Loucy (cell line): ENCODE data around the gene GGPS1.
A peak's percentile ranks its signal among the peaks of the same experiment; 100 is the strongest.

Experiments used
- H2AFZ ChIP-seq: fragments of 200-600 bp; sonication (generic); 2 replicates; pipeline ENCODE4 v1.6.0; 2016; ENCODE audit warnings: antibody characterized with exemption, mild to moderate bottlenecking, low read length, moderate library complexity
- H3F3A ChIP-seq: fragments of 200-600 bp; 2 replicates; pipeline ENCODE4 v1.6.0; 2016; ENCODE audit warnings: antibody characterized with exemption, low read depth, mild to moderate bottlenecking
- H3K27me3 ChIP-seq: fragments of 200-600 bp; sonication (generic); 2 replicates; pipeline ENCODE4 v1.6.1; 2014; ENCODE audit warnings: low read length, mild to moderate bottlenecking; ENCODE audit not compliant: insufficient read depth, poor library complexity, severe bottlenecking
- H3K36me3 ChIP-seq: fragments of 200-600 bp; sonication (generic); 2 replicates; pipeline ENCODE4 v1.6.1; 2016; ENCODE audit warnings: low read length; ENCODE audit not compliant: insufficient read depth
- H3K4me1 ChIP-seq: fragments of 200-600 bp; sonication (generic); 2 replicates; pipeline ENCODE4 v1.5.1; 2014; ENCODE audit warnings: low read length, mild to moderate bottlenecking; ENCODE audit not compliant: insufficient read depth, poor library complexity, severe bottlenecking
- H3K4me2 ChIP-seq: fragments of 200-600 bp; sonication (generic); 2 replicates; pipeline ENCODE4 v1.6.0; 2014; ENCODE audit warnings: antibody characterized with exemption, low read length, low read depth, mild to moderate bottlenecking; ENCODE audit not compliant: poor library complexity, severe bottlenecking
- H3K4me3 ChIP-seq: fragments of 200-600 bp; sonication (generic); 2 replicates; pipeline ENCODE4 v1.5.1; 2014; ENCODE audit warnings: low read length, mild to moderate bottlenecking, mixed read lengths; ENCODE audit not compliant: poor library complexity, severe bottlenecking
- H3K79me2 ChIP-seq: fragments of 200-600 bp; sonication (generic); 2 replicates; pipeline ENCODE4 v1.6.1; 2014; ENCODE audit warnings: low read length; ENCODE audit not compliant: insufficient read depth
- H3K9ac ChIP-seq: fragments of 200-600 bp; sonication (generic); 2 replicates; pipeline ENCODE4 v1.6.0; 2014; ENCODE audit warnings: mild to moderate bottlenecking, low read depth, low read length, moderate library complexity; ENCODE audit not compliant: poor library complexity, severe bottlenecking
- H3K9me2 ChIP-seq: fragments of 200-600 bp; sonication (generic); replicated peaks from 2 replicates; pipeline ENCODE4 v1.6.1; 2016; ENCODE audit warnings: low read depth, low read length, mixed read lengths
- H3K9me3 ChIP-seq: fragments of 200-600 bp; sonication (generic); 2 replicates; pipeline ENCODE4 v1.6.1; 2014; ENCODE audit warnings: mild to moderate bottlenecking, antibody characterized with exemption, low read length, low read depth; ENCODE audit not compliant: insufficient read depth
- H4K20me1 ChIP-seq: fragments of 200-600 bp; sonication (generic); 2 replicates; pipeline ENCODE4 v1.6.0; 2014; ENCODE audit warnings: antibody characterized with exemption, low read length, mild to moderate bottlenecking; ENCODE audit not compliant: insufficient read depth, poor library complexity, severe bottlenecking
- EZH2phosphoT487 ChIP-seq: fragments of 200-600 bp; IDR thresholded peaks from 2 replicates; pipeline ENCODE4 v1.6.1; 2018; ENCODE audit warnings: antibody characterized with exemption, mild to moderate bottlenecking, moderate library complexity, borderline replicate concordance
- TF ChIP-seq, protein P1 (sequence below): fragments of 200-600 bp; sonication (generic); conservative IDR thresholded peaks from 2 replicates; pipeline ENCODE4 v1.5.1; 2014; ENCODE audit warnings: mild to moderate bottlenecking, antibody characterized with exemption, low read length

GGPS1 gene

DNA sequence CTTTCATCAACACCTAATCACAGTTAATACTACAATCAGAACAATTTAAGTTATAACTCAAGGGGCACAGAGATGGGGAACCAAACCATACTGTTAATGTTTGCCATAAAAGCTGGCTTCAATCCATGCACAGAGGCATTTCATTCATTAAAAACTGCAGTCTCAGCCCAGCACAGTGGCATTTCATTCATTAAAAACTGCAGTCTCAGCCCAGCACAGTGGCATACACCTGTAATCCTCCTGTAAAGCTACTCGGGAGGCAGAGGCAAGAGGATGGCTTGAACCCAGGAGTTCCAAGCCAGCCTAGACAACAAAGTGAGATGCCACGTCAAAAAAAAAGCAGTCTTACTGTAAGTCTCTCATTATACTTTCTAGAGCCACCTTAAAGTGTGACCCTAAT lies 29.6 kb upstream of the GGPS1 start:
- Histone ChIP-seq H3K9me2 (no peaks in the 10 kb centered on the region), H3K4me3 (no peak overlapping the region), H3K4me2 (peak overlapping the region; percentile 52), H3K36me3 (peaks cover 9% of the 10 kb centered on the region; the same call in 1 of the 2 replicates), H2AFZ (no peak overlapping the region), H3K27me3 (no peaks in the 10 kb centered on the region), H3K9ac (peak overlapping the region; percentile 39), H3K9me3 (peaks cover 4% of the 10 kb centered on the region; the same call in 1 of the 2 replicates), H3K4me1 (peaks cover 35% of the 10 kb centered on the region), H3F3A (peaks cover 23% of the 10 kb centered on the region), H3K79me2 (peaks cover 89% of the 10 kb centered on the region), H4K20me1 (peaks cover 72% of the 10 kb centered on the region)
- no peak for TF ChIP-seq EZH2phosphoT487
- TF ChIP-seq, protein P1, sequence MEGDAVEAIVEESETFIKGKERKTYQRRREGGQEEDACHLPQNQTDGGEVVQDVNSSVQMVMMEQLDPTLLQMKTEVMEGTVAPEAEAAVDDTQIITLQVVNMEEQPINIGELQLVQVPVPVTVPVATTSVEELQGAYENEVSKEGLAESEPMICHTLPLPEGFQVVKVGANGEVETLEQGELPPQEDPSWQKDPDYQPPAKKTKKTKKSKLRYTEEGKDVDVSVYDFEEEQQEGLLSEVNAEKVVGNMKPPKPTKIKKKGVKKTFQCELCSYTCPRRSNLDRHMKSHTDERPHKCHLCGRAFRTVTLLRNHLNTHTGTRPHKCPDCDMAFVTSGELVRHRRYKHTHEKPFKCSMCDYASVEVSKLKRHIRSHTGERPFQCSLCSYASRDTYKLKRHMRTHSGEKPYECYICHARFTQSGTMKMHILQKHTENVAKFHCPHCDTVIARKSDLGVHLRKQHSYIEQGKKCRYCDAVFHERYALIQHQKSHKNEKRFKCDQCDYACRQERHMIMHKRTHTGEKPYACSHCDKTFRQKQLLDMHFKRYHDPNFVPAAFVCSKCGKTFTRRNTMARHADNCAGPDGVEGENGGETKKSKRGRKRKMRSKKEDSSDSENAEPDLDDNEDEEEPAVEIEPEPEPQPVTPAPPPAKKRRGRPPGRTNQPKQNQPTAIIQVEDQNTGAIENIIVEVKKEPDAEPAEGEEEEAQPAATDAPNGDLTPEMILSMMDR, result no peak

DNA sequence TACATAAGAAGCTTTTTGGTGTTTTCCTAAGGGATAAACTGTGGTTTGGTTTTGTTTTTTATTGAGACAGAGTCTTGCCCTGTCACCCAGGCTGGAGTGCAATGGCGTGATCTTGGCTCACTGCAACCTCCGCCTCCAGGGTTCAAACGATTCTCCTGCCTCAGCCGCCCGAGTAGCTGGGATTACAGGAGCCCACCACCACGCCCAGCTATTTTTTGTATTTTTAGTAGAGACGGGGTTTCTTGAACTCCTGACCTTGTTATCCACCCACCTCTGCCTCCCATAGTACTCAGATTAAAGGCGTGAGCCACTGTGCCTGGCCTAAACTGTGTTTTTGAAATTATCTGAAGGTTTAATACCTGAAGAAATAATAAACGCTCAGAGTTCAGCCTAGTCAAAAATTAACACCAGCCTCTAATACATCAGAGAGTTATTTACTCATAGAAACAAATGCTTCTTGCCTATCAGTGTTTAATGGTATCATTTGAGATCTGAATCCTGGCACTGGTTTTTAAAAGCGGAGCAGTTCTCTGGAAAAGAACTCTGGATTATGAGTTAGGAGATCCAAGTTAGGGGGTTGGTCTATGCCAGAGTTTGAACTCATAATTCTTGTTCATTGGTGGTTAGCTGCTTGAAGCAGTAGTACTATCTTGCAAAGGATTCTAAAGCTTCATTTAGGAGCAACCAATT lies 29.1 kb upstream of the GGPS1 start:
- Histone ChIP-seq H4K20me1 (peaks cover 73% of the 10 kb centered on the region), H3K27me3 (no peaks in the 10 kb centered on the region), H3K79me2 (peaks cover 89% of the 10 kb centered on the region), H3K4me3 (no peak overlapping the region), H3K4me1 (peaks cover 40% of the 10 kb centered on the region), H3K9me2 (no peaks in the 10 kb centered on the region), H3K9ac (peak overlapping the region; percentile 39), H3K4me2 (peak overlapping the region; percentile 52), H3K9me3 (peaks cover 4% of the 10 kb centered on the region; the same call in 1 of the 2 replicates), H3K36me3 (peaks cover 9% of the 10 kb centered on the region; the same call in 1 of the 2 replicates), H2AFZ (no peak overlapping the region), H3F3A (peaks cover 23% of the 10 kb centered on the region)
- no peak for TF ChIP-seq EZH2phosphoT487
- TF ChIP-seq, protein P1, result no peak

DNA sequence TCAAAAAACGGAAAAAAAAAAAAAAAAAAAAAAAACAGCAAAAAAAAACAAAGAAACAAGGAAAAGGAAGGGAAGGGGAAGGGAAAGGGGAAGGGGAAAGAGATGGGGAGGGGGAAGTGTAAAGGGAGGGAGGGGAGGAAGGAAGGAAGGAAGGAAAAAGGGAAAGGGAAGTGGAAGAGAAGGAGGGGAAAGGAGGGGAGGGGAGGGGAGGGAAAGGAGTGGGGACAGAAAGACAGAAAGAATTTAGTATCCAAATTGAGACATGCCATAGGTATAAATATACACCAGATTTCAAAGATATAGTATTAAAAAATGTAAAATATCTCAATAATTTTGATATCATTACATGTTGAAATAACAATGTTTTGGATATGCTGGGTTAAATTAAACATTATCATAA lies 26.2 kb upstream of the GGPS1 start:
- Histone ChIP-seq H3K4me3 (no peak overlapping the region), H3K36me3 (0 out of 2 replicates have a peak, but pooled peaks cover 5% of the 10 kb centered on the region), H3K79me2 (peaks cover 89% of the 10 kb centered on the region), H3K9me2 (no peaks in the 10 kb centered on the region), H4K20me1 (peaks cover 86% of the 10 kb centered on the region), H3K9ac (no peak overlapping the region), H3K4me2 (no peak overlapping the region), H3F3A (peaks cover 15% of the 10 kb centered on the region), H2AFZ (no peak overlapping the region), H3K4me1 (peaks cover 45% of the 10 kb centered on the region), H3K9me3 (no peaks in the 10 kb centered on the region), H3K27me3 (no peaks in the 10 kb centered on the region)
- TF ChIP-seq, protein P1, result no peak
- no peak for TF ChIP-seq EZH2phosphoT487
